SU-DHL-6 (cell line): ENCODE data around the gene SCYGR1.

Experiments
- CTCF ChIP-seq: fragments of 200-600 bp; sonication (generic); IDR thresholded peaks from one replicate; pipeline ENCODE4 v1.5.1; 2017; ENCODE audit warnings: antibody characterized with exemption, mild to moderate bottlenecking, low read length, moderate library complexity; ENCODE audit not compliant: insufficient read depth, poor library complexity, severe bottlenecking
- EZH2phosphoT487 ChIP-seq: fragments of 200-600 bp; sonication (generic), shearing (Covaris generic); conservative IDR thresholded peaks from 2 replicates; pipeline ENCODE4 v1.6.1; 2018; ENCODE audit warnings: mild to moderate bottlenecking, antibody characterized with exemption, low read length, moderate library complexity, mixed read lengths

- TF ChIP-seq CTCF = no peak
- TF ChIP-seq EZH2phosphoT487 = no peak
These were observed 46.2 kb downstream of the SCYGR1 start for GRCh38 chr2:227341553-227341952.
